AG20443 (cell line): Measurements from ENCODE around the gene BACE1-AS.
"Not testable (repeated sequence)": the region's sequence is repeated elsewhere in the genome, so short reads cannot be mapped to it uniquely, and the experiment has no call there.

Experiments used
- DNase-seq: peaks from one replicate; pipeline ENCODE4 v3.0.0; 2012; ENCODE audit warnings: low spot score, mixed read lengths

BACE1-AS gene

DNA sequence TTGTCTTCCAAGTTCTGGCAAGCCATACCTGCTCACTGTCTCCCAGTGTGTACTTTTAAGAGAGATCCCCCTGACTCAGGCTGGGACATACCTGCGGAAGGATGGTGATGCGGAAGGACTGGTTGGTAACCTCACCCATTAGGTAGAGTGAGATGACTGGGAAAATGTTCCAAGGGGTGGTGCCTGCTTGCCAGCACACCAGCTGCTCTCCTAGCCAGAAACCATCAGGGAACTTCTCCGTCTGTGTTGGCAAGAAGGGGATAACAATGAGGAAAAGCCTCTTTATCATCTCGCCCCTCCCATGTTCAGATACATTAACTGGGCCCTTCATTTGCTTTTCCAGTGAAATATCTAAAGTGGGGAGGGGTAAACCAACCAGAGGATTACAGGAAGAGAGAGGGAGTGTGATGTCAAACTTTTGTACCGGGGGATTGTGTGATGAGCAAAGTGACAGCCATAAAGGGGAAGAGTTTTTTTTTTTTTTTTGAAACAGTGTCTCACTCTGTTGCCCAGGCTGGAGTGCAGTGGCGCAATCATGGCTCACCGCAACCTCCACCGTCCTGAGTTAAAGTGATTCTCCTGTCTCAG, at the start of gene BACE1-AS:
Gene BACE1-AS, plus strand, starts transcription at position 538 of the 588 bp plus-strand sequence.
- DNase-seq = no peak

DNA sequence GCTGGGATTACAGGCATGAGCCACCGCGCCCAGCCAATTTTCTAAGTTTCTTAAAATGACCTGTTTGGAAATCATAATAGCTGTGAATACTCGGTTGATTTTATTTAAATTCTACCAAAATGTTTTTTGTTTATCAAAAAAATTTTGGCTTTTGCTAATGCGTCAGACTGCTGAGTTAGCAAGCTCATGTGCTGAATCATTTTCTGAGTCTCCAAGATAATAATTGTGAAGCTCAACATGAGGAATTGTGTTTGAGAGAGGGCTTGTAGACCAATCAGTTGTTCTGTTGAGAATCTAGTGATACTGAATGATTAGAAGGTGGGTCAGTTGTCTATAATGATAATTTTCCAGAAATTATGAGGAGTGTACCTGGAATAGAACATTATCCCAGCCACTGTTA, 42.8 kb upstream of the BACE1-AS start:
- no peak for DNase-seq

DNA sequence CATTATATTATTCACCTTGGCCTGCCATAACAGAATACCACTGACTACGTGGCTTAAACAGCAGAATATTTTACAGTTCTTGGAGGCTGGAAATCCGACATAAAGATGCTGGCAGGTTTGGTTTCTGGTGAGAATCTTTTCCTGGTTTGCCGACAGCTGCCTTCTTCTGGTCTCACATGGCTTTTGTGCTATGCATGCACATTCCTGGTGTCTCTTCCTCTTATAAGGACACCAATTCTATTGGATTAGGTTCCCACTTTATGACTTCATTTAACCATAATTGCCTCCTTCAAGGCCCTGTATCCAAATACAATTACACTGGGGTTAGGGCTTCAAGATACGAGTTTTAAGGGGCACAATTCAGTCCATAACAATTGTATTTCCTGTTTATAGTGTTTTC, 41.6 kb upstream of the BACE1-AS start:
- DNase-seq = no peak

DNA sequence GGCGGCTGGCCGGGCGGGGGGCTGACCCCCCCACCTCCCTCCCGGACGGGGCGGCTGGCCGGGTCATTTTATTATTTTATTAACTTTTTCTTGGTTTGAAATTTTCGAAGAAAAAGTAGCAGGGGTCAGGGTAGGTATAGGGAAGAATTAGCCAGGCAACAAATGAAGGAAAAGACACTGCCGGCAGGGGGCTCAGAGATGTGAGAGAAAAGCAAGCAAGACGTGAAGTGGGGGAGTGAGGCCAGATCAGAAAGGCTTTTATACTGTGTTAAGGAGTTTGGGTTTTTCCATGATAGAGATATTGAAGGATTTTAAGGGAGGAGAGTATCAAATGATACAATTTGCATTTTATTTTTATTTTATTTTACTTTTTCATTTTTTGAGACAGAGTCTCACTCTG, 39.6 kb upstream of the BACE1-AS start:
- no peak for DNase-seq

DNA sequence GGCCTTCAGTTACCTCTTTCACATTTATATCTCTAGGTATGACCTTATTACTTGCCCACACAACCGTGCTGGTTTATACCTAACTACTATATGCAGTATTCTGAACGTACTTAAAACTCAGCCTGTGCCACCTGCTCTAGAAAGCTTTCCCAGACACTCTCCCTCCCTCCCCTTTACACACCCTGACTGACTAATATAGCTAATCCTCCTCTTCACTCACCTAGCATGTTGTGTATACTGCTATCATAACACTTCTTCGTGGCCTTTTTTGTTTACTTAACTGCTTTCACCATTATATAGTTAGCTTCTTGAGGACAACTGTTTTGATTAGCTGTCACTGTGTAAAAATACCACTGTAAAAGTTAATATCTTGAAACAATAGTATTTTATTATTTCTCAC, 35.2 kb upstream of the BACE1-AS start:
- DNase-seq = no peak

DNA sequence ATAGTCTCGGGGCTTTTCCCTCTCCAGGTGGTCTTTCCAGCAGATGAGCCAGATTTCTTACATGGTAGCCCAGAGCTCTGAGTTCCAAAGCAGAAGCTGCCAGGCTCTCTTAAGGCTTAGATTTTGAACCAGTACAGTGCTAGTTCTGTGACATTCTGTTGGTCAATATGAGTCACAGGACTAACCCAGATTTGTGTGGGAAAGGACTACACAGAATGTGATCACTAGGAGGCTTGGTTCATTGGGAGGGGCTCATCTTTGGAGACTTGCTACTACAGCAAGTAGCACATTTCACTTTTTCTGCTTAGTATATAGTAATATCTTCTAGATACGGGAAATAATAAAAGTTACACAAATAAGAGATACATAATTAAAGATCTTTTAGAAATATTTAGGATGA, 34.6 kb upstream of the BACE1-AS start:
- peak; percentile 57 for DNase-seq

DNA sequence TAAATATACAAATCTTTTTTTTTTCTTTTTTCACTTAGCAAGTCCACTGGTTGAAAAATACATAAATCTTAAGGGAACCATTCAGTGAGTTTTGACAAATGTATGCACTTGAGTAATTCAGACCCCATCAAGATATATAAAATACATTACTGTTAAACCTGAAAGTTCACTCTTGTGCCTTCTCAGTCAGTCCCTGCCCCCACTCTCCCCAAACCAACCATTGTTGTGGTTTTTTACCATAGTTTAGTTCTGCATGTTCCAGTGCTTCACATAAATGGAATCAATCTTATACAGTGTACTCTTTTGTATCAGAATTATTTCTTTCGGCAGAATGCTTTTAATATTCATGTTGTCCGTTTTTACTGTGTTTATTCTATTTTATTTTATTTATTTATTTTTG, 32.6 kb upstream of the BACE1-AS start:
- DNase-seq = no peak

DNA sequence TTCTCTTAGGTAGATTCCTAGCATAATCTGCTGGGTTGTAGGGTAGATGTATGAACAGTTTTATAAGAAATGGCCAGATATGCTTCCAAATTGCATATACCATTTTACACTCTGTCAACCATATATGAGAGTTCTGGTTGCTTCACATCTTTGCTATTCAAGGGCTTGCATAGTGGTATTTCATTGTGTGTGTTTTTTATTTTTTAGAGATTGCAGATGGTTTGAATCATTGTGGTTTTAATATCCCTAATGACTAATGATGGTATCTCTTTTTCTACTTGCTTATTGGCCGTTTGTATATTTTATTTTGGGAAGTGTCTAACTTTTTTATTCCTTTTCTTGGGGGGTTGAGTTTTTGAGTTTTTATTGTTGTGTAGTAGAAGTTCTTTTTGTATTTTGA, 31.7 kb upstream of the BACE1-AS start:
- DNase-seq = peak; percentile 49

DNA sequence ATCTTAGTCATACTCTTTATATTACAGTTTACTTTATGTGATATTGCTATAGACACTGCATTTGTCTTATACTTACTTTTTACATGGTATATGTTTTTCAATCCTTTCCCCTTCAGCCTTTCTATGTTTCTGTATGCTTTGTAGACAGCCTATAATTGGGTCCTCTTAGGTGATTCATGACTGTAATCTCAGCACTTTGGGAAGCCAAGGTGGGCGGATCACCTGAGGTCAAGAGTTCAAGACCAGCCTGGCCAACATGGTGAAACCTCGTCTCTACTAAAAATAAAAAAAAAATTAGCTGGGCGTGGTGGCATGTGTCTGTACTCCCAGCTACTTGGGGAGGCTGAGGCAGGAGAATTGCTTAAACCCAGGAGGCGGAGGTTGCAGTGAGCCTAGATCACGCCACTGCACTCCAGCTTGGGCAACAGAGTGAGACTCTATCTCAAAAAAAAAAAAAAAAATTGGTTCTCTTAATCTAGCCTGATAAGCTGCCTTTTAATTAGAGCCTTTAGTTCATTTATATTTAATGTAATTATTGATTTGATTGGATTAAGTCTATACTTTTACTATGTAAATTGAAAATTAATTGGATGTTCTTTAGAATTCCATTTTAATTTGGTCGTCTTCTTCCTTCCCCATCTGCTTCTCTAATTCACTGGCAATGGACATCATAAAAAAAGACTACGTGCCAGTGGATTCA, 26.4 kb upstream of the BACE1-AS start:
- not testable (repeated sequence) for DNase-seq

DNA sequence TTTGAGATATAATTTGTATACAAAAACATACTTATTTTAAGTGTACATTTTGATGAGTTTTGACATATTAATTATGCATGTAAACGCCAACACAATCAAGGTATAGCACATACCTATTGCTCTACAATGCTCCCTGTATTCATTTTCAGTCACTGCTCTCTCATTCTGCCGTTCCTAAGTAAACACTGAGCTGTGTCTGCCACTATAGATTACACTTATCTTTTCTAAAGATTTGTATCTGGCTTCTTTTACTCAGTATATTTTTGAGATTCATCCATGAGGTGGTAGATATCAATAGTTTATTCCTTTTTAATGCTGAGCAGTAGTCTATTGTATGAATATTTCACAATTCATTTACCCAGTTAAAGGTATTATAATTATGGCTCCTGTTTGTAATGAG, 25.4 kb upstream of the BACE1-AS start:
- no peak for DNase-seq

DNA sequence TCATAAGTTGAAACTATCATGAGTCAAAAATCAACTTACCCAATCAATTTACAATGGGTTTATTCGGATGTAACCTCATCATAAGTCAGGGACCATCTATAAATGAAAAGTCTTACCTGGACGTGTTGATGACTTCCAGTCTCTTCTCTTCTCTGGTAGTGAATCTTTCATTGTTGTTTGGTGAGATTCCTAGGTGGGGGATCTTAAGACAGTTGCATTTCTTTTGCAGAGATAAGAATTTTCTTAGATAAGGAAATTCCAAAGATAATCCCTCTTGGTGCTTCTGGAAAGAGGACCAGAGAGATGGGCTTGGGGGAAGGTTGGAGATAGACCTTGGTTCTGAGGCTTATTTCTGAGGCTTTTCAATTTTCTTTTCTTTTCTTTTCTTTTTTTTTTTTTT, 21.3 kb upstream of the BACE1-AS start:
- no peak for DNase-seq

DNA sequence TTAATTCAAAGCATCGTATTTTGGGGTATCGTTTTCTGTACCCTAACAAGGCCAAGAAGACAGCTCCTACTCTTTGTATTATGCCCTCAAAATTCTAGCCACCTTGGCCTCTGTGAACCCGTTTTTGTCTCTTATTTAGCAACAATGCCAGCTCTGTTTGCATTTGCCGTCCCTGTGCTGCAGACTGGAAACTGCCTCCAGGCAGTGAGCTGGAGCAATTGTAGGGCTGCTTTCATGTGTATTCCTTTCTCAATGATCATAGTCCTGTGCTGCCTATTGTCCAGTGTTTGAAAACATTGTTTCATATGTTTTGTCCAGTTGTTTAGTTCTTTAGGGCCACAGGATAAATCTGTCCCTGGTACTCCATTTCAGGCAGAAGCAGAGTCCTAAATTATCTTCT, 19.9 kb upstream of the BACE1-AS start:
- no peak for DNase-seq

DNA sequence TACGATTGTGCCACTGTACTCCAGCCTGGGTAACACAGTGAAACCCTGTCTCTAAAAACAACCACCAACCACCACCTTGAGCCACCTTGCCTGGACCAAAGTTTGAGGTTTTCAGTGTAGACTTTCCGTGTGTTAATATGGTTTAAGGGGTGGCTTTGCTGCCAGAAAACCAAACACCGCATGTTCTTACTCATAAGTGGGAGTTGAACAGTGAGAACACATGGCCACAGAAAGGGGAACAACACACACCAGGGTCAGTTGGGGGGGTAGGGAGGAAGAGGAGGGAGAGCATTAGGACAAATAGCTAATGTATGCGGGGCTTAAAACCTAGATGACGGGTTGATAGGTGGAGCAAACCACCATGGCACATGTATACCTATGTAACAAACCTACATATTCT, 19.0 kb upstream of the BACE1-AS start:
- not testable (repeated sequence) for DNase-seq

DNA sequence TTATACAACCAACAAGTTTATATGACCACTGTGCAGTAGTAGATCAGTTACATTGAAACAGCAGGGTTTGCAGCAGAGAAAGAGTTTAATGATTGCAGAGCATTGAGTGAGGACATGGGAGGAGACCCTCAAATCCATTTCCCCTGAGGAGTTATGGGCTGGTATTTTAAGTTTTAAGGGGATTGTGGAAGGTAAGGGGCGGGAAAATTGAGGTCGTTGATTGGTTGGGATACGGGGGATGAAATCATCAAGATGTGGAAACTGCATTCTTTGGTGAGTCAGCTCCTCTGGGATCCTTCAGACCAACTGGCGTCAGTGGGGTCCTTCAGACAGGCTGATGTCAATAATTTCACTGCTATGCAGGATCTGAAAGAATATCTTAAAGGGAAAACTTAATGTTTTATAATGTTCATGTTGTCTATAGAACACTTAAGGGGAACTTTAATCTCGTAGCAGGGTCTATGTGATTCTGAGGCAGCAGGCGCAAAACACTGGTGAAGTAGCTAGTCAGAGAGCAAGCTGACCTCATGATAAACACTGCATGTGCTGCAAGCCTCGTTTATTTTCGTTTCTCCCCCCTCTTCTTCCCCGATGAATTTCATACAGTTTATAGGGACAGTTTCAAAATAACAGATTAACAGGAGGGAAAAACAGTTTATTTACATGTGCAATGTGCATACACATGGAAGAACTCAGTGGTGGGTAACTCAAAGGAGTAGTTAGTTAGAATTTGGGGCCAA, 17.4 kb upstream of the BACE1-AS start:
- DNase-seq = peak; percentile 61

DNA sequence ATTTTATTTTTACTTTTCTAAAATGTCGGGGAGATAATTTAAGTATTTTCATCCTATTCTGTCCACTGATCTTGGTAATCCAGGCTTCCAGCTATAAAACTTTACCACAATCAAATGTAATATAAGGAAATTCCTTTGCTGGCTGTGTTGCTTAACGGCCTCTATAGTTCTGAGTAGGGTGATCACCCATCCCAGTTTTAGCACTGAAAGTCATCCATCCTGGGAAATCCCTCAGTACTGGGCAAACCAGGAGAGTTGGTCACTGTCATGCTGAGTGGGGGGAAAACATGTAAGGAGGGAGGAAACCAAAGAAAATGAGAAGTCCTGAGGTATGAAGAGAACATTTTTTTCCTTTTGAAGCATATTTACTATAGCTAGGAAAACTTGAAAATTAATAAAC, 12.8 kb upstream of the BACE1-AS start:
- no peak for DNase-seq

DNA sequence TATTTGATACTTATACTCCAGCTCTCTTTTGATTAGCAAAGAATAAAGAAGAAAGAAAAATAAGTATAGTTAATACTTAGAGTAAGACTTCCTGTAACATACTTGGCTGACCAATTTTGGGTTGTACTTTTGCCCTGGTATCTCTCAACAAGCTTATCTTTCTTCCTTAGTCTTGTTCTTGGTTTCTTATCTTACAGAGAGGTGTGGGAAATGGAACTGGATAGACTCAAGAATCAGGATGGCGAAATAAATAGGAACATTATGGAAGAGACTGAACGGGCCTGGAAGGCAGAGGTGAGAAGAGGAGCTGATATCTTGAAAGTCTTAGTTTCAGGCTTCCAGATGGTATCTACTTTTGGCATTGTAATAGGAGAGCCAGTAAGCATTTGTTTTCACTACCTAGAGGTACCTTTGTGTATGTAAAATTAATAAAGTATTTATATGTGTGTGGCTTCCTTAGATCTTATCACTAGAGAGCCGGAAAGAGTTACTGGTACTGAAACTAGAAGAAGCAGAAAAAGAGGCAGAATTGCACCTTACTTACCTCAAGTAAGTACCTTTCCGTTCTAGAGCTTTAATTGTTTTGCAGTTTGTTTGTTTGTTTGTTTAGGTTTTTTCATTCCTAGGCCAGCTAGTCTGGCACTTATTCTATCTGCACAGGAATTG, 11.3 kb upstream of the BACE1-AS start:
- DNase-seq = no peak

DNA sequence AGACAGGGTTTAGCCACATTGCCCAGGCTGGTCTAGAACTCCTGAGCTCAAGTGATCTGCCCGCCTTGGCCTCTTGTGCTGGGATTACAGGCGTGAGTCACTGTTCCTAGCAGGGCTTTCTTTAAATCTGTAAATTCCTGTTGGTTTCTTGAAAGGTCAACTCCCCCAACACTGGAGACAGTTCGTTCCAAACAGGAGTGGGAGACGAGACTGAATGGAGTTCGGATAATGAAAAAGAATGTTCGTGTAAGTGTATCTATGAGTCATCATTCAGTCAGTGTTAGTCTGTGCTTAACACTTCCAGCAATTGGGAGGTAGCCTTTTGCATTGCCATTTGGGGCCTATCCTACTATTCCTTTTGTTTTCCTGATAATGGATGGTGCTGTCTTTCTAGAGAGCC, 10.0 kb upstream of the BACE1-AS start:
- DNase-seq = peak; percentile 88

DNA sequence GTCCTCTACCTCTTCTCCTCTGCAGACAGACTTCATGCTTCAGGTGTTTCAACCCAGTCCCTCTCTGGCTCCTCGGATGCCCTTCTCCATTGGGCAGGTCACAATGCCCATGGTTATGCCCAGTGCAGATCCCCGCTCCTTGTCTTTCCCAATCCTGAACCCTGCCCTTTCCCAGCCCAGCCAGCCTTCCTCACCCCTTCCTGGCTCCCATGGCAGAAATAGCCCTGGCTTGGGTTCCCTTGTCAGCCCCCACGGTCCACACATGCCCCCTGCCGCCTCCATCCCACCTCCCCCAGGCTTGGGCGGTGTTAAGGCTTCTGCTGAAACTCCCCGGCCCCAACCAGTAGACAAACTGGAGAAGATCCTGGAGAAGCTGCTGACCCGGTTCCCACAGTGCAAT, 9.3 kb upstream of the BACE1-AS start:
- no peak for DNase-seq

DNA sequence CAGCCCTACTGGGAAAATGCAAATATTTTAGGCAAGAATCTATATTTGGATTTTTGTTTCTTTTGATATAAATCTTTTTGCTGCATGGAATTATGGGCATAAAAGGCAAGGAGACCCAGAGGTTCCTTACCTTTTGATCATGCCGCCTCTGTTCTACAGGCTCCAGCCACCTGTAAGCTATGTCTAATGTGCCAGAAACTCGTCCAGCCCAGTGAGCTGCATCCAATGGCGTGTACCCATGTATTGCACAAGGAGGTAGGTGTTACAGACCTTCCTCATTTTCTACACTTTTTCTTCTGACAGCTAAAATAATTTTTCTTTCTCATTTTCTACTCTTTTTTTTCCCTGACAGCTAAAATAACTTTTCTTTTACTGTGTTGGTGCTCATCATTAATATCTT, 8.2 kb upstream of the BACE1-AS start:
- DNase-seq = no peak

DNA sequence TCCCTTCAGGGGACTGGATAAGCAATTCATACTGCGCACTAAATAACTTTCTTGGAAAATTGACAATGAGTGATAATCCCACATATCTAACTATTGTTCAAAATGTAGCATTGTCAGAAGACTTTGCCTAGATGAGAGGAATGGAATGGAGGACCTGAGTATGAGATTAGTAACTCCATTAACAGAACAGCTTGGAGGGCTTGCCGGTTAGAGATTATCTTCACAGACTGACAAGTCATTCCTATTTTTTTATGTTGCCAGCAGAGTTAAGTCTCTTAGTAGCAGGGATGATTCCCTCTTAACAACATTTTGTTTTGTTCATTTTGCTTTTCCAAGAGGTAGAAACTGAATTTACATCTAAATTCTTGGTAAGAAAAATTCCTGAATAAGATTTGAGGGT, 7.1 kb upstream of the BACE1-AS start:
- no peak for DNase-seq

DNA sequence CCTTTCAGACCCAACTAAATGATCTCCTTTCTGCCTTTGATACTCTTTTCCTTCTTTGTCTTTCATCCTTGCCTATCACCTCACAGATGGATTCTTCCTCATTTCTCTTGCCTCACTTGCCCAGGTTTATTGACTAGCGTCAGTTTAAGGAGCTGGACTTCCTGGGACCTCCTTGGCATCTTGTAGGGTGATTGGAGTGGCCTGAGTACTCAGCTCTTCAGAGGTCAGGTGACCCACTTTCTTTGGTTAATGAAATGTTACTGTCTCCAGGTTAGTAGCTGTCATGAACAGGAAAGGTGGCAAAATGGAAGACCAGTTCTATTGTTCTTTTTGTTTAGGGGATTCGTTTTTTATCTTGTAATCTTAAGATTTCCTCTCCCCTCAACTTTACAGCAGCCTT, 4.6 kb upstream of the BACE1-AS start:
- no peak for DNase-seq

DNA sequence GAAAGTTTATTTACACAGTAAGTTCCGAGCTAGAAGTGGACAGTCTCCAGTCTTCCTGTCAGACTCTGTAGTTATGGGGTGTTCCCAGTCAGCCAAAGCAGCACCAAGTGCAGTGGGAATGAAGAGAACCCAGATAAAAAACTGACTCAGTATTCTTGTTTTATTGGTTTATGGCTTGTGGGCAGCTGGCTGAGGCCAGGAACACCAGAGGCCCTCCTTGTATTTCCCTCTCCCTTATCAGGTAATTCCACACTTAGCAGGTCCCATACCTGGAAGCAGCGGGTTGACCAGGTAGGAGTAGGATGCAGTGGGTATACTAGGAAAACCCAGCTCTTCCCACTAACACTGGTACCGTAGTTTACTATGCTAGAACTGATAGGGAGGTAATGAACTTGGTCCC, 3.5 kb upstream of the BACE1-AS start:
- DNase-seq = no peak

DNA sequence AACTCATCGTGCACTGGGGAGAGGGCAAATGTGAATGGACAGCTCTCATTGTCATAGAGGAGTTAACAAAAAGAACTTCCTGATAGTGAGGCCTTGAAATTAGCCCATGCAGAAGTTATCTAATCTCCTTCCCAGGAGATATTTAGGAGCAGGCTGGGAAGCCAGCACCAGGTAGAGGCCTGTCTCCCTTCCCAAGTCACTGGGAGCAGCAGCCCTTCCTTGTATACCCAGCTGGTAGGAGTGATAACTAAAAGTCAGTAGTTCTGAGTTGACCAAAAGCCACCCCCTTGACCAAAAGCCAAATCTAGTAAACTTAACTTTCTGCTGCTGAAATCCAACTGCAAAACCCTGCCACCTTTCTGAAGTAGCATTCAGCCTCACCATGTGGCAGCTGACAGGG, 1.4 kb upstream of the BACE1-AS start:
- no peak for DNase-seq
